ENCODE measurements around the gene LIG4. TPM values are rescaled to one million over a fixed set of nuclear protein-coding genes. Genes with fewer than 3 reads are reported as not detected.
A peak's percentile ranks its signal among the peaks of the same experiment; 100 is the strongest.

LIG4 gene
- total and polyA plus RNA-seq, 2 donors from 2014 or later: 5.9 to 9.3 TPM

DNA sequence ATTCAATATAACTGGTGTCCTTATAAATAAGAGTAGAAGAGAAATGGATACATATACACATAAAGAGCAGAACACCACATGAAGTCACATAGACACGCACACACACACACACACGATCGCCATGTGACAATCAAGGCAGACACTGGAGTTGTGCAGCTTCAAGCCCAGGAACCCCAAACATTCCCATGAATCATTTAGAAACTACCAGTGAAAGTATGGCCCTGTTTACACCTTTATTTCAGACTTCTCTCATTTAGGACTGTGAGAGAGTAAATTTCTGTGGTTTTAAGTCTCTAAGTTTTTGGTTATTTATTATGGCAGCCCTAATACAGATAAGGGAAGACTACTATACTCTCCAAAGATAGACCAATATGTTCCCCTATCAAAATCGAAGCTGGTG lies 33.8 kb upstream of the LIG4 start:
- FAIRE-seq: no peak
- intact Hi-C loops (cut with DNase I): no loop called here
- no peak for DNase-seq

DNA sequence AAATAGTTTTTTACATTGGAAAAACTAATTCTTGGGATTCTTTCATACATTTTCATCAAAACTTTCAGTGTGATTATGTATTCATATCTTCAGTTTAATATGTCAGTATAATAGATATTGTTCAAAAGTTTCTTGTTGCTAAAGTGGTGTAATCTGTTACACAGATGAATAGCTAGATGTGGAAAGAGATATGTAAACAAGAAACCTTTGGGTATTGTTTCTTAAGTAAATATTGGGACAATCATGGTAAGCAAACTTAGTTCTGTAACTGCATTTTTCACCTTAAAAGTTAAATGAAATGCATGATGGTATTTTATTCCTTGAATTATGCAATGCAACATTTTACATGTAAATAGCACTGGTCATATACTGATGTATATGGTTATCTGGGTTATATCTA lies 15.0 kb upstream of the LIG4 start:
- Histone ChIP-seq H3K4me1 (ENCODE audit: control insufficient read depth in 2 of 3, insufficient read depth in 2 of 3, low read depth in 1 of 3, low read length in 3 of 3) (no peaks in the 10 kb centered on the region), H3K9me3 (ENCODE audit: control insufficient read depth in 2 of 3, insufficient read depth in 1 of 3, low read length in 3 of 3) (no peaks in the 10 kb centered on the region), H3K9ac (ENCODE audit: low read length in 3 of 3) (no peak overlapping the region), H3K36me3 (ENCODE audit: control insufficient read depth in 2 of 3, insufficient read depth in 3 of 3, low read length in 3 of 3) (no peaks in the 10 kb centered on the region), H3K27me3 (ENCODE audit: control insufficient read depth, insufficient read depth, low read length) (no peaks in the 10 kb centered on the region), H3K27ac (ENCODE audit: low read depth in 2 of 2, low read length in 2 of 2) (no peak overlapping the region), H3K4me3 (ENCODE audit: low read length in 3 of 3) (no peak overlapping the region)
- DNase-seq (no peak), FAIRE-seq (no peak)
- intact Hi-C loops (cut with DNase I): loop anchor here (10.0 kb wide), 1 partner anchor 664 kb away; no protein-coding TSS in a partner anchor
- TF ChIP-seq, protein P1, sequence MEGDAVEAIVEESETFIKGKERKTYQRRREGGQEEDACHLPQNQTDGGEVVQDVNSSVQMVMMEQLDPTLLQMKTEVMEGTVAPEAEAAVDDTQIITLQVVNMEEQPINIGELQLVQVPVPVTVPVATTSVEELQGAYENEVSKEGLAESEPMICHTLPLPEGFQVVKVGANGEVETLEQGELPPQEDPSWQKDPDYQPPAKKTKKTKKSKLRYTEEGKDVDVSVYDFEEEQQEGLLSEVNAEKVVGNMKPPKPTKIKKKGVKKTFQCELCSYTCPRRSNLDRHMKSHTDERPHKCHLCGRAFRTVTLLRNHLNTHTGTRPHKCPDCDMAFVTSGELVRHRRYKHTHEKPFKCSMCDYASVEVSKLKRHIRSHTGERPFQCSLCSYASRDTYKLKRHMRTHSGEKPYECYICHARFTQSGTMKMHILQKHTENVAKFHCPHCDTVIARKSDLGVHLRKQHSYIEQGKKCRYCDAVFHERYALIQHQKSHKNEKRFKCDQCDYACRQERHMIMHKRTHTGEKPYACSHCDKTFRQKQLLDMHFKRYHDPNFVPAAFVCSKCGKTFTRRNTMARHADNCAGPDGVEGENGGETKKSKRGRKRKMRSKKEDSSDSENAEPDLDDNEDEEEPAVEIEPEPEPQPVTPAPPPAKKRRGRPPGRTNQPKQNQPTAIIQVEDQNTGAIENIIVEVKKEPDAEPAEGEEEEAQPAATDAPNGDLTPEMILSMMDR (IDR thresholded peaks at IDR 0.05; ENCODE audit: borderline replicate concordance, extremely low read depth, insufficient read depth): no peak

More for the DNA sequence above, 33.8 kb upstream of the LIG4 start:
- H3K4me3 ChIP-seq (ENCODE audit: low read length in 3 of 3): no peak overlapping the region
- H3K36me3 ChIP-seq (ENCODE audit: control insufficient read depth in 2 of 3, insufficient read depth in 3 of 3, low read length in 3 of 3): no peaks in the 10 kb centered on the region
- peaks cover 0 to 17% (median 3%) of the 10 kb centered on the region in 3 donors for H3K9me3 ChIP-seq (ENCODE audit: control insufficient read depth in 2 of 3, insufficient read depth in 1 of 3, low read length in 3 of 3)
- no peaks in the 10 kb centered on the region for H3K4me1 ChIP-seq (ENCODE audit: control insufficient read depth in 2 of 3, insufficient read depth in 2 of 3, low read depth in 1 of 3, low read length in 3 of 3)
- TF ChIP-seq, protein P1 (IDR thresholded peaks at IDR 0.05; ENCODE audit: borderline replicate concordance, extremely low read depth, insufficient read depth): no peak
- no peaks in the 10 kb centered on the region for H3K27me3 ChIP-seq (ENCODE audit: control insufficient read depth, insufficient read depth, low read length)
- H3K9ac ChIP-seq (ENCODE audit: low read length in 3 of 3): no peak overlapping the region
- no peak overlapping the region for H3K27ac ChIP-seq (ENCODE audit: low read depth in 2 of 2, low read length in 2 of 2)

- DNase-seq (peak in 2 of 5 donors; percentile 39 to 43), FAIRE-seq (peak; percentile 97)
- Histone ChIP-seq H3K4me3 (ENCODE audit: low read length in 3 of 3) (no peak overlapping the region), H3K36me3 (ENCODE audit: control insufficient read depth in 2 of 3, insufficient read depth in 3 of 3, low read length in 3 of 3) (no peaks in the 10 kb centered on the region), H3K9me3 (ENCODE audit: control insufficient read depth in 2 of 3, insufficient read depth in 1 of 3, low read length in 3 of 3) (no peaks in the 10 kb centered on the region), H3K9ac (ENCODE audit: low read length in 3 of 3) (no peak overlapping the region), H3K27me3 (ENCODE audit: control insufficient read depth, insufficient read depth, low read length) (no peaks in the 10 kb centered on the region), H3K27ac (ENCODE audit: low read depth in 2 of 2, low read length in 2 of 2) (no peak overlapping the region), H3K4me1 (ENCODE audit: control insufficient read depth in 2 of 3, insufficient read depth in 2 of 3, low read depth in 1 of 3, low read length in 3 of 3) (no peaks in the 10 kb centered on the region)
- TF ChIP-seq, protein P1 (IDR thresholded peaks at IDR 0.05; ENCODE audit: borderline replicate concordance, extremely low read depth, insufficient read depth): peak; percentile 60
- intact Hi-C loops (cut with DNase I): no loop called here
Observed at GRCh38 chr13:108227651-108228272, 12.4 kb upstream of the LIG4 start.
